Endometrial microvascular endothelial cells (primary cell): ENCODE results near the gene EVA1A. TPM values are rescaled to one million over a fixed set of nuclear protein-coding genes. Genes with fewer than 3 reads are reported as not detected.

Experiments used
- in situ Hi-C: cut with HindIII; loops from 2 replicates; pipeline ENCODE4 v1.10.0; 2017; ENCODE audit warnings: low sequenced_read_pairs, low pct_unique_long_range_greater_than_20kb; ENCODE audit errors: inconsistent ontology term
- total RNA-seq: library from RNA; depleted of rRNA; stranded (reverse); fragments of >200 nt; gene quantifications from one replicate; pipeline ENCODE4 v1.2.3, GENCODE V29; 2015; ENCODE audit errors: inconsistent ontology term

The EVA1A gene
- total RNA-seq, 1 donor from 2014 or later = 29.9 TPM

DNA sequence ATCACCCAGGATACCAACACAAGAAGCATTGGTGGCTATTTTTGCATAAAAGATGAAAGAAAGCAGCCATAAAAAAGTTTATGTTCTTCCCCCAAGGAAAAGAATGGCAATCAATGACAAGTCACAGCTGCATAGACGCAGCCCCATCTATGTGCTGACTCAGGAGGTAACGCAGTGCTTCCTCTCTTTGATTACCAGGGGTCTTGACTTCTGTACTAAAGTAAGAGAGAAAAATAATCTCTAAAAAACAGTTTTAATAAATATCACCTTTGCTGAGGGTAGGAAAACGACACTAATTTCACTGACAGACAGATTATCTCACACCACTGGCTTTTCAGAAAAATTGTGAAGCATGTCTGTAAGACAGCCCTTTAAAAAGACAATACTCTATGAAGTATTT is 33.9 kb upstream of the EVA1A start:
- in situ Hi-C loops = no loop called here

DNA sequence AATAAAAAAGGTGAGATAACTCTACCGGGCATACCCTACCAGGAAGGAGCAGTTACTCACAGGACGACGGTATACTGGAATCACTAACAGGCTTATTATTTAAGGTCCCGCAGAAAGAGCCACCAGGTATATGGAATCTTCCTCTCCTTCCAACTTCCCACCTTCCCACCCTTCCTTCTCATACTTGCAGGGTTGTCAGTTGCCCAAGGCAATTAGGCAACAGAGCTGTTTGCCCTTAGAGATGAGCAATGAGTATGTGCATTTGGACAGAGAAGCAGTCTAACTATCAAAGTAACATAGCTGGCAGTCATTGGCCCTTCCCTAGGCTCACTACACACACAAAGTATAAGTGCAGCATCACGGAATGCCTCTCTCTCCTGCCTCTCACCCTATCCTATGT is 32.1 kb upstream of the EVA1A start:
- in situ Hi-C loops = no loop called here

- in situ Hi-C loops = no loop called here
These were observed 31.3 kb upstream of the EVA1A start for GRCh38 chr2:75592030-75592429.

DNA sequence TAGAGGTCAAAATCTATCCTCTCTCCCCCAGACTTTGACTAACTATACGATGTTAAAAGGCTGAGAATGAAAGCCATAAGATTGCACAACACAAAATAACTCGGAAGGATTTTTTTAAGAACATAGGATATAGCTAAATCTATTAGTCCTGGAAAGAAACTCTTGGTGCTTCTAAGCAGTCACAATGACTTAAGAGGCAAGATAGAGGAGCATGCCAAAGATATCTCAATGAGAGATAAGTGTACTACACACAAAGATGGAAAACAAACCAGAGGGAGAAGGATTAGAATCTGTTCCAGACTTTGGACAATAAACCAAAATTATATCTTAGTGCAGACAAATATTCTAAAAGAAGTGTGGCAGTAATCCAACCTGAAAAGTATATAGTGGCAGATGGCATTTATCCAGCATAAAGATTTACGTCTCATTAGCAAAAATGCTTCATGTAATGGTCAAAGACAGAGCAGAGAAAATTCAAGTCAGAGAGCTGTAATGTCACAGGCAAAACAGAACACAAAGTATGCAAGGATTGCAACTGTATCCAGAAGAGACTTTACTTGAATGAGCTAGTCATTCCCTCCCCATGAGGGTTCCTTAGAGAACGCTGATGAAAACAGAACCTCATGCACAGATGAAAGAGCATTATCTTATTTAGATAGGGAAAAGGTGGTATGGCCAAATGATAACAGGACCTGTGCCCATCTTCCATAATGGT is 28.8 kb upstream of the EVA1A start:
- in situ Hi-C loops = no loop called here

GRCh38 chr2:75587954-75588587 is 27.3 kb upstream of the EVA1A start:
- in situ Hi-C loops = no loop called here

- in situ Hi-C loops = no loop called here
These were observed 26.2 kb upstream of the EVA1A start for GRCh38 chr2:75586971-75587370.

DNA sequence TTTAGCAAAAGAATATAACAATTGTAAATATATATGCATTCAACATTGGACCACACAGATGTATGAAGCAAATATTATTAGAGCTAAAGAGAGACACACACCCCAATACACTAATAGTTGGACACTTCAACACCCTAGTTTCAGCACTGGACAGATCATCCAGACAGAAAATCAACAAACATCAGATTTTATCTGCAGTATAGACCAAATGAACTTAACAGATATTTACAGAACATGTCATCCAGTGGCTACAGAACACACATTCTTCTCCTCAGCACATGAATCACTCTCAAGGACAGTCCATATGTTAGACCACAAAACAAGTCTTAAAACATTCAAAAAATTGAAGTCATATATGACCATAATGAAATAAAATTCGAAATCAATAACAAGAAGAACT is 22.1 kb upstream of the EVA1A start:
- in situ Hi-C loops = no loop called here

DNA sequence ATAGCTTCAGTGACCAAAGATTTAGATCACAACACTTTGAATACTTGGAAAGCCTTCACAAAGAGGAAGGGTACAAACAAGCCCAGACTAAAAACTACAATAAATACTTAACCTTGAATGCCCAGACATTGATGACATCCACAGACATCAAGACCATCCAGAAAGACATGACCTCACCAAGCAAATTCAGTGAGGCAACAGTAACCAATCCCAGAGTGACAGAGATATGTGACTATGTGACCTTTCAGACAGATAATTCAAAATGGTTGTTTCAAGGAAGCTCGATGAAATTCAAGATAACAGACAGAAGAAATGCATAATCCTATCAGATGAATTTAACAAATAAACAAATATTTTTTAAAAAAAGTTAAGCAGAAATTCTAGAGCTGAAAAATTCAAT is 19.9 kb upstream of the EVA1A start:
- in situ Hi-C loops = no loop called here

- in situ Hi-C loops = no loop called here
These were observed 19.4 kb upstream of the EVA1A start for GRCh38 chr2:75580156-75580555.

GRCh38 chr2:75579186-75579585 is 18.4 kb upstream of the EVA1A start:
- in situ Hi-C loops = no loop called here

GRCh38 chr2:75577280-75577679 is 16.5 kb upstream of the EVA1A start:
- in situ Hi-C loops = no loop called here

- in situ Hi-C loops = no loop called here
These were observed 13.4 kb upstream of the EVA1A start for GRCh38 chr2:75574106-75574505.

DNA sequence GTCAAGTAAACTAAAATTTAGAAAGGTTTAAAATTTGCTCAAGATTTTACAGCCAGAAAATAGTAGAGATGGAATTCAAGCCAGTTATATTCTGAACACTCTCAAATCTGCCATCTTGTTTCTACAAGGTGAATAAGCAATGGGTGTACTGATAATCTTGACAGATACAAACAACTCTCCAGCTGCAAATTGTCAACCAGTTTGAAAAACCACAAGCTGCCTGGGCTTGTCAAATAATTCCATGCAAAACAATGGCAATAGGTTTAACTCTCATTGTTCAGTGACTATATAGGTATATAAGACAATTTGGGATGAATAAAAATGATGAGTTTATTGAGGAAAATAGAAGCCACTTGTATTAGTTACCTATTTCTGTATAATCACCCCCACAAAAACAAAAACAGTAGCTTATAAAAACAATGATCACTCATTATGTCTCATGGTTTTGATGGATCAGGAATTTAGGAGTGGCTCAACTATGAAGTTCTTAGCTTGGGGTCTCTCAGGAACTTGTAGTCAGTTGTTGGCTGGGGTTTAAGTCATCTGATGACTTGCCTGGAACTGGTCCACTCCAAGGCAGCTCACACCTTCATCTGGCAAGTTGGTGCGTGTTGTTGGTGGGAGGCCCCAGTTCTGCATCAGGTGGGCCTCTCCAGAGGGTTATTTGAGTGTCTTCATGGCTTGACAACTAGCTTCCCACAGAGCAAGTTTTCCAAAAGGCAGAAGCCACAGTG is 12.6 kb upstream of the EVA1A start:
- in situ Hi-C loops = no loop called here

DNA sequence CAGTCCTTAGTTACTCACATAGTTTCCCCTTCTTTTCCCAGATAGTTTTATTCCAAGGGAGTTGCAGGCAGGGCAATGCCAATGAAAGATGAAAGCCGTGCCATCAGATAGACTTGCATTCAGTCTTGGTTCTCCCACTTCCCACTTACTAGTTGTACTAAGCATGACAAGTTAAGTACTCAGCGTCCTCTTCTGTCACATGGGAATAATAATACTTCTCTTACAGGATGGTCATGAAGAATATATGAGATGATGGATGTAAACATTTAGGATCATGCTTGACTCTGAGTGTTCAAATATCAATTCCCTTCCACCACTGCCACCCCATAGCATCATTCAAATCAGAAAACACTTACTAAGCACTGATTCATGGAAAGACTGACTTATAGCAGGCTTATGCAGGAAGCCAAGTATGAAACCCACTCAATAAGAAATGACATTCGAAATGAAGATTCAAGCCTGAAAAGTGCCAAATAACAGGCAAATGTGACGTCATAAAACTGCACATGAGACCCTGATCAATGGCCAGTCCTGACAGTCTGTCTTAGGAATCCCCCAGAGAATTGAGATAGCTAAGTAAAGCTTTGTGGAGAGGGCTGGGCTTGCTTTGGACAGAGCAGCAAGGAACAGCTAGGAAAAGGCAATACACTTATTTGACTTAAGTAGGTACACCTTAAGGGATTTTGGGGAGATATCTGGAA is 11.1 kb upstream of the EVA1A start:
- in situ Hi-C loops = no loop called here

GRCh38 chr2:75570948-75571729 is 10.4 kb upstream of the EVA1A start:
- in situ Hi-C loops = no loop called here

DNA sequence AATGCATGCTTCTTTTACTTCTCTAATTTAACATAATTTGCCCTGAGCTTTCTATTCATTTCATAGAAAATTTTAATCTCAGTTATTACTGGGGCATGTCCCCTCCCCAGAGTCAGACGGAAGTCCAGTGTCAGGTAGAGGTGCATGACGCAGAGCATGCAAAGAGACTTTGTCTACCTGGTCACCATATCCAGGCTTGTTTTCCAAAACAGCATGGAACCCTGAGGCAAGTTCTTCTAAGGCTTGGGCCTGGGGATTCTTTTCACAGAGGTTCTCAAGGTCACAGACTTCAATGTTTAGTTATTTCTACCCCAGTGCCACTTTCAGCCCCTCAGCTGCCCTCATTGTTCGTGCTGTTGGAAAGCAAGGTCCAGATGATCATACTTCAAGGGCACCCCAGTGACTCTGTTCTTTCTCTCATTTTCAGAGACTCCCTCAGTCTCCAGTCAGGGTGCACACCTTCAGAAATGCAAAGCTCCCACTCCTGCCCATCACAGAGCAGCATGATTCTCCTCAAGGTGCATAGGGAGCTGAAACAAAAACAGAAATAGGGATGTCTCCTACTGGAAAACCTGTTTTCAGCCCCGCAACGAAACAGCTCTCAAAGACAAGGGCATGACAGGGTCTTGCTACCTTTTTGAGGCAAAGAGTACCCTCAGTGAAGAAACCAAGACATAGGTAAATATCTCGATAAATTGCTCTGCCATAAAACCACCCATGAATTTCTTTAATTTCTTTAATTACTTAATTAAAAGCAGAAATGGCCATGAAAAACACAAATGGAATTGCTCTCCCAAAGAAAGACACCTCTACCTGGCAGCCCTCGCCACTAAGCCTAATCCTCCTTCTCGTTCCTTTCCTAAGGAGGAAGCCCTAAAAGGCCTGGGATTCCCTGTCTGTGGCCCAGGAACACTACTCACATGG is 9.5 kb upstream of the EVA1A start:
- in situ Hi-C loops = no loop called here

DNA sequence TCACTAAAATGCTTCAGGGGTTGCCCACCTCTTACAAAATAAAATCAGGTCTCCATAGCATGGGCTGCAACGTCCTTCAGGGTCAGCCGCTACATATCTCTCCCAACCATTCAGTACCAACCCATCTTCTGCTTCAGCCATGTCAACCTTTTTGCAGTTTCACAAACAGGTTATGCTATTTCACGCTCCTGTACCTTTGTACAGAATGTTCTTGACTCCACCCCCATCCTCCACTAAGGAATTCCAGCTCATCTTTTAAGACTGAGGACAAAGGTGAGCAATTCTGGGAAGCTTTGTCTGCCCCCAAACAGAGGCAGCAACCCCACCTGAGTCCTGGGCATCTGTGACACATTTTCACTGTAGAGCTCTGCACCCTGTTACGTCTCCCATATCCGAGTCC is 8.8 kb upstream of the EVA1A start:
- in situ Hi-C loops = no loop called here

GRCh38 chr2:75568174-75568573 is 7.4 kb upstream of the EVA1A start:
- in situ Hi-C loops = no loop called here
